ENCODE results near the gene PHLDA2.

Gene PHLDA2

DNA sequence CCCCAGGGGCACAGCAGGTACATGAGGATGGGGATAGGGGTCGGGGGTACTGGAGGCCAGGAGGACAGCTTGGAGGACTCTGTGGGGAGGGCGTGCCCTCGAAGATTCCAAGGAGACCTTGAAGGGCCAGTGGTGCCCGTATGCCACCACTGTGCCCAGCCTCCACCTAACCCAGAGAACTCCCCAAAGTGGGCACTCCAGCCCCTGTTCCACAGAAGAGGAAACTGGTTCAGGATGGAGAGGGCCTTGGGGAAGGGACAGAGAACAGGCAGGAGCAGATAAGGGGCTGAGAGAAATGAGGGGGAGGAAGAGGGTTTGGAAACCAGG lies 2.2 kb upstream of the PHLDA2 start:
- no peaks in the 10 kb centered on the region for H3K36me3 ChIP-seq (ENCODE audit: insufficient read depth, low read length)
- H3K4me3 ChIP-seq (ENCODE audit: low read length), result no peak overlapping the region
- peaks cover 64% of the 10 kb centered on the region for H3K27me3 ChIP-seq (ENCODE audit: insufficient read depth, low read length)
- peaks cover 4% of the 10 kb centered on the region for H3K9me3 ChIP-seq (ENCODE audit: low read length)
- H3K4me1 ChIP-seq (ENCODE audit: insufficient read depth, low read length), result peaks cover 2% of the 10 kb centered on the region
- no peak overlapping the region for H2AFZ ChIP-seq (ENCODE audit: low read depth, low read length)

DNA sequence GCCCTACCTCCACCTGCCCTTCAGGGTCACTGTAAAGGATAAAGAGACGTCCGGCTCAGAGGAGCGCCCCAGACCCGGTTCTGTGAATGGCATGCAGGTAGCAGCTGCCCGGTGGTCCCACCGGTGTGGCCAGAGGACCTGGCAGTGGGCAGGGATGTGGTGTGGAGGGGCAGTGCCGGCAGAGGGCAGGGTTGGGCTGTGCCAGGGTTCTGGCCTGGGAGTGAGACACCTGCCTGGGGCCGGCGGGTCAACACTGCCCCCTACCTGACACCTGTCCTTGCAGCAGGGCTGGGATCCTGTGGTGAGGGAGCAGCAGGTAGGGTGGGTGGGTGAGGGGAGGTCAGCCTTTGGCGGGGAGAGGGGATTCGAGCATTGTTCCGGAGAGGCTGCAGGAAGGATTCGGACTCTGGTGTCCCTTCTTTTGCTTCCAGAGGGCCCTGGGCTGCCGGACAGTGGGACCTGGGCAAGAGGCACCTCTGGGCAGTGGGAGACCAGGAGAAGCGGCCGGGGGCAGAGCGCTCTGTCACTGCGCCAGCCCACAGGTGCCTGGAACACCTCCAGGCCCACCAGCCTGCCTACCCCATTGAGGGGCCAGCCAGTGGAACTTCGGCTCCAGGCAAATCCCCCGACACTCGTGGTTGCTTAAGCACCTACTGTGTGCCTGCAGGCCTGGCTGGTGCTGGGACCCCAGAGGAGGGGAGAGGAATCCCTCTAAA lies 1.6 kb upstream of the PHLDA2 start:
- Histone ChIP-seq H3K9me3 (ENCODE audit: low read length) (peaks cover 4% of the 10 kb centered on the region), H2AFZ (ENCODE audit: low read depth, low read length) (no peak overlapping the region), H3K4me1 (ENCODE audit: insufficient read depth, low read length) (peaks cover 2% of the 10 kb centered on the region), H3K4me3 (ENCODE audit: low read length) (no peak overlapping the region), H3K27me3 (ENCODE audit: insufficient read depth, low read length) (peaks cover 64% of the 10 kb centered on the region), H3K36me3 (ENCODE audit: insufficient read depth, low read length) (no peaks in the 10 kb centered on the region)

DNA sequence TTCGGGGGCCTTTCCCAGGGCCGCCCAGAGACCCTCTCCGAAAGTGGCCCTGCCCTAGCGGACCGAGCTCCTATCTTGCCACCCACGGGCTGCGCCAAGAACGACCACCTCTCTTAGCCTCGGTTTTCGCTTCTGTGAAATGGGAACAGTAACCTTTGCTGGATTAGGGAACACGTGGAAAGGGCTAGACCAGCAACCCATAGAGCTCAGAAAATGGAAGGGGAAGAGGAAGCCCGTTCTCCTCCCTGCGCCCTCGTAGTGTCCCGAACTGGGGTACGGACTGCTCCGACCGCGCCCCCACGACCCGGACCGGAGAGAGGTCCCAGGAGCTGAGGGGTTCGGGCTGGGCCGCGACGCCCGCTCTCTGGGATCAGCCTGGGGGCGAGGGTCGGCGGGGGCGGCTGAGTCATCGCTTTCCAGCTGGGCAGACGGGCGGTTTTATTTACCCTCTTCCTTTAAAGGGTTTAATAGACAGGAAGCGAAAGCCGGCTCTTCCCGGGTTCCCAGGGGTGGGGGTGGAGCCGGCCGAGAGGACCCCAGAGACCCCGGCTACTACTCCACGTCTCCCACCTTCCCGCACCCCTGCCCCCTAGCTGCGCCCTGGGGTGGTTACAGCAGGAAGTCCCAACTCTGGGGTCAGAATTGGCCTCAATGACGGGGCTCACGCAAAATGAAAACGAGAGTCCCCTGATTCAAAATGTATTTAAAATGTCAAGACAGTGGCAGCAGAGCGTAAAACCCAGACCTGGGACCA lies 907 bp upstream of the PHLDA2 start:
- Histone ChIP-seq H3K9me3 (ENCODE audit: low read length) (peaks cover 4% of the 10 kb centered on the region), H2AFZ (ENCODE audit: low read depth, low read length) (no peak overlapping the region), H3K36me3 (ENCODE audit: insufficient read depth, low read length) (no peaks in the 10 kb centered on the region), H3K4me3 (ENCODE audit: low read length) (no peak overlapping the region), H3K27me3 (ENCODE audit: insufficient read depth, low read length) (peaks cover 64% of the 10 kb centered on the region), H3K4me1 (ENCODE audit: insufficient read depth, low read length) (peaks cover 2% of the 10 kb centered on the region)

DNA sequence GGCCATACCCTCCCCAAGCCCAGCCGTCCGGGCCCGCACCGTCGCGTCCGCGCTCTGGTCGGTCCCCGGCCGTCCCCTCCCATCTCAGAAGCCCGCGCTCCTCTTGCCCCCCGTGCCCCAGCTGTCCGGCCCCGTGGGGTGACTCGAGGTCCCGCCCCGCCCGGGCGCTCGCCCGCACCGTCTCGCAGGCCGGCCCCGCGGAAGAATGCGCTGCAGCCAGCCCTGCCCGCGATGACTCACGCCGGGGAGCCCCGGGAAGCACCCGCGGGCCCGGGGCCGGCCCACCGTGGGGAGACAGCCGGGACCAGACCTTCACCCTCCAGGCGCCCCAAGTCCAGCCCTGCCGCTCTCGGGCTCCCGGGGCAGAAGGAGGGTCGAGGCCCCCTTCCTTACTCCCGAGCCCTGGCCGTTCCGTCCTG lies 320 bp upstream of the PHLDA2 start:
- Histone ChIP-seq H3K27me3 (ENCODE audit: insufficient read depth, low read length) (peaks cover 64% of the 10 kb centered on the region), H3K36me3 (ENCODE audit: insufficient read depth, low read length) (no peaks in the 10 kb centered on the region), H3K4me1 (ENCODE audit: insufficient read depth, low read length) (peaks cover 2% of the 10 kb centered on the region), H3K4me3 (ENCODE audit: low read length) (no peak overlapping the region), H2AFZ (ENCODE audit: low read depth, low read length) (no peak overlapping the region), H3K9me3 (ENCODE audit: low read length) (peaks cover 4% of the 10 kb centered on the region)

DNA sequence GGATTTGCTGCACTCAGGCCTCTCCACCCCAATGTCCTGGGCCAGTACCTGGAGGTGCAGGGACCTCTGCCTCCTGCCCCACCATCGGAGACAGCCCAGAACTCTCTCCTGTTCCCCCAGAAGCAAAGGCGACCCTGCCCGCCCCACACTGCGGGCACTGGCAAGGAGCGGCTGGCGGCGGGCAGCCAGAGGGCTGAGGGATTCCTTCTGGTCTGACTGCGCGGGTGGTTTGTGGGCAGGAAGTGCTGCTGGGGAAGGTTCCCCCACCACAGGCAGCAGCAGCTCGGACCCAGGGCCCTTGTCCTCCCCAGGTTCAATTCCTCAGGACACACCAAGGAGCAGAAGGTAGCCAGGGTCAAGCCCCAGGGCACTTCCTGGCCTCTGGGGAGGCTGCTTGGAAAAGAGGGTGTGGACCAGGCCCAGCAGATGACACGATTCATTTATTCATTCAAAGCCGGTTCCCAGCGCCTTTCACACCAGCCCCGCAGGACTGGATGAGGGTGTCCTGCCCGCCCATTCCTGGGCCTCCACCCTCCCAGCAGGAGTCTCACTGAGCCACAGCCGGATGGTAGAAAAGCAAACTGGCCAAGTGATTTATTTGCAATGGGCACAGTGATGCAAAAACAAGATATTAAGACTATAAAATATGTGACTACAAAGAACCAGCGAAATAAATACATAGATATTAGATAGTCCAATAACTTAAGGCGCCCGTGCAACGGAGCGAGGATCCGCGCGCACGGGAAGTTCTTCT lies 1.2 kb downstream of the PHLDA2 start:
- H3K27me3 ChIP-seq (ENCODE audit: insufficient read depth, low read length), result peaks cover 63% of the 10 kb centered on the region
- H3K36me3 ChIP-seq (ENCODE audit: insufficient read depth, low read length), result no peaks in the 10 kb centered on the region
- H3K4me1 ChIP-seq (ENCODE audit: insufficient read depth, low read length), result peaks cover 2% of the 10 kb centered on the region
- peaks cover 4% of the 10 kb centered on the region for H3K9me3 ChIP-seq (ENCODE audit: low read length)
- no peak overlapping the region for H3K4me3 ChIP-seq (ENCODE audit: low read length)
- no peak overlapping the region for H2AFZ ChIP-seq (ENCODE audit: low read depth, low read length)

DNA sequence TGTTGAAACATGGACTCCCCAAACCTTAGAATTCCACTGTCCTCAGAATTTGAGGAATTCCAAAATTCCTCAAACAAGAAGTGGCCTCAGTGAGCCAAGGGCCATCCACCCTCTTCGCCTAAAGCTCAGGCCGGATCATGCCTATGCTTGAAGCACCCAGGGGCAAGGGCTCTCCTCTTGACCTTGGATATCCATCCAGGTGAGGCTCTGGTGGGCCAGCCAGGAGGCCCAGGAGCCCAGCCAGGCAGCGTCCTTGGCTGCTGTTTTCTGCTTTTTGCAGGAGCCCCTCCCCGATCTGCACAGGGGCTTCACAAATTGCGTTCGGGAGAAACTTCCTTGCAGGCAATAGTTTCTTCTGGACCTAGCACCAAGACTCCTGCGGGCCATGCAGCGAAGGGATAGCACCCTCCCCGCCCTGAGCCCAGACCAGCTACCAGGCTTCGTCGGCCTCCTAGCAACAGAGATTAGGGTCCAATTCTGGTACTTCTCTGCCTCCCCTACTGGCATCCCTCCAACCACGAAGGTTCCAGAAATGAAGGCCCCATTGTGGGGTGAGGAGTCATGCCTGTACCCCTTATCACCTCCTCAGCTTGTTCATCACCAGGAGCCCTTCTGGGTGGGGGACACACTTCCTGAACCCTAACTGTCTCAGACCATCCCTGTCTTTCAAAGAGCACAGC lies 2.0 kb downstream of the PHLDA2 start:
- H3K9me3 ChIP-seq (ENCODE audit: low read length), result peaks cover 4% of the 10 kb centered on the region

DNA sequence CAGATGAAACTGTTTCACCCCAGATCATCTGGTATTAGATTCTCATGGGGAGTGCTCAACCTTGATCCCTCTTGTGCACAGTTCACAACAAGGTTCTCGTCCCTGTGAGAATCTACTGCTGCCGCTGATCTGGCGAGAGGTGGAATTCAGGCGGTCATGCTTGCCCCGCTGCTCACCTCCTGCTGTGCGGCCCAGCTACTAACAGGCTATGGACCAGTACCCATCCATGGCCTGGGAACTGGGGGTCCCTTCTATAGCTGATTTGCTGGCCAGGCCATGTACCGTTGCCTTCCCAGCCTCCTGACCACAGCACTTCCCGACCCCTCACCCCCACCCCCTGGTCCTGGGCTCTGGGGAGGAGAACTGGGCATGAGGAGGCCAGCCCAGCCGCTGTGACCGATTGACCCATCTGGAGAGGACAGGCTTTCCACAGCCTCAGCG lies 2.6 kb downstream of the PHLDA2 start:
- Histone ChIP-seq H3K4me3 (ENCODE audit: low read length) (no peak overlapping the region), H3K36me3 (ENCODE audit: insufficient read depth, low read length) (no peaks in the 10 kb centered on the region), H3K9me3 (ENCODE audit: low read length) (peaks cover 4% of the 10 kb centered on the region), H3K27me3 (ENCODE audit: insufficient read depth, low read length) (peaks cover 49% of the 10 kb centered on the region), H3K4me1 (ENCODE audit: insufficient read depth, low read length) (peaks cover 2% of the 10 kb centered on the region), H2AFZ (ENCODE audit: low read depth, low read length) (no peak overlapping the region)

More for the DNA sequence above, 2.0 kb downstream of the PHLDA2 start:
- Histone ChIP-seq H3K4me3 (ENCODE audit: low read length) (no peak overlapping the region), H3K4me1 (ENCODE audit: insufficient read depth, low read length) (peaks cover 2% of the 10 kb centered on the region), H3K36me3 (ENCODE audit: insufficient read depth, low read length) (no peaks in the 10 kb centered on the region), H3K27me3 (ENCODE audit: insufficient read depth, low read length) (peaks cover 55% of the 10 kb centered on the region), H2AFZ (ENCODE audit: low read depth, low read length) (no peak overlapping the region)

DNA sequence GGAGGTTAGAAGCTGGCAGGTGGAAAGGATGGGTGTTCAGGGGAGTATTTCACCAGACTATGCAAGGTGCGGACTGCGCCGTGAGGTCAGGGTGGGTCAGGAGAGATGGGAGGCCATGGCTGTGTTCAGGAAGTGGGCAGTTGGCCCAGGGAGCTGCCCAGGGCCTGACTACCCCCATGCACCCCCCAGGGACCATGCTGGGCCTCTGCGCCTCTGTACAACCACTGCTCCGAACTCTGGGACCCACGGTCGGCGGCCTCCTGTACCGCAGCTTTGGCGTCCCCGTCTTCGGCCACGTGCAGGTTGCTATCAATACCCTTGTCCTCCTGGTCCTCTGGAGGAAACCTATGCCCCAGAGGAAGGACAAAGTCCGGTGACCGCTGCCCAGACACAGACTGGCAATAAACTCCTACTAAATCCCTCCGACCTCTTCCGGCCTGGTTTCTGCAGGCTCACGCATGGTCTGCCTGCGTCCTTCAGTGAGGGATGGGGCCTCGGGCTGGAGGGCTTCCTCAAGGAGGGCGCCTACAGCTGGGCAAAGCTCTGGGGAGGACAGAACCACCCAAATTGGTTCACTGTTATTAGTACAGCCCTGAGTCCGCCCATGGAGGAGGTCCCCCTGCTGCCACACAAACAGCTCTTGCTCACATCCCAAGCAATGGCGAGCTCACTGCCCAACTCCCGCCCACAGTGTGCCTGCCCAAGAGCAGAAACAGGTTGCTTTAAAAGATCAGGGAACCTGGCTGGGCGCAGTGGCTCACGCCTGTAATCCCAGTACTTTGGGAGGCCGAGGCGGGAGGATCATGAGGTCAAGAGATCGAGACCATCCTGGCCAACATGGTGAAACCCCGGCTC lies 4.2 kb downstream of the PHLDA2 start:
- Histone ChIP-seq H3K9me3 (ENCODE audit: low read length) (peaks cover 4% of the 10 kb centered on the region), H3K36me3 (ENCODE audit: insufficient read depth, low read length) (no peaks in the 10 kb centered on the region), H3K27me3 (ENCODE audit: insufficient read depth, low read length) (peaks cover 33% of the 10 kb centered on the region), H3K4me3 (ENCODE audit: low read length) (no peak overlapping the region), H2AFZ (ENCODE audit: low read depth, low read length) (no peak overlapping the region), H3K4me1 (ENCODE audit: insufficient read depth, low read length) (no peaks in the 10 kb centered on the region)

DNA sequence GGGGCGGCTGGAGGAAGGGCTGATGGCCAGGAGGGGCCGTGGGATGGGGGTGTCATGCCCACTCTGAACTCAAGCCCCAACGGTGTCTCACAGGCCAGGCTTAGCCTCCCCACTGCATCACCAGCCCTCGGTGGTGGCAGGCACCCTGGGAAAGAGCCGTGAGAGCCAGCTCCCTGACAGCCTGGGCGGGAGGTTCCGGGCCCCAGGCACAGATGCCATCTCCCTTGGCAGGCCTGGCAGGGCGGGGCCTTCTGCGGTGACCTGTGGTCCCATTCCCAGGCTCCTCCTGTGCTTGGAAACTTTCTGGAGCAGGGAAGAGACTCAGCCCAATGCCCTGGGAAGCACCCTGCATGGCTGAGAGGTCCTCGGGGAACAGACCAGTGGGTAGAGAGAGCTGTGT lies 4.8 kb downstream of the PHLDA2 start:
- Histone ChIP-seq H2AFZ (ENCODE audit: low read depth, low read length) (no peak overlapping the region), H3K9me3 (ENCODE audit: low read length) (peaks cover 4% of the 10 kb centered on the region), H3K4me3 (ENCODE audit: low read length) (no peak overlapping the region), H3K4me1 (ENCODE audit: insufficient read depth, low read length) (no peaks in the 10 kb centered on the region), H3K36me3 (ENCODE audit: insufficient read depth, low read length) (no peaks in the 10 kb centered on the region), H3K27me3 (ENCODE audit: insufficient read depth, low read length) (peaks cover 27% of the 10 kb centered on the region)

DNA sequence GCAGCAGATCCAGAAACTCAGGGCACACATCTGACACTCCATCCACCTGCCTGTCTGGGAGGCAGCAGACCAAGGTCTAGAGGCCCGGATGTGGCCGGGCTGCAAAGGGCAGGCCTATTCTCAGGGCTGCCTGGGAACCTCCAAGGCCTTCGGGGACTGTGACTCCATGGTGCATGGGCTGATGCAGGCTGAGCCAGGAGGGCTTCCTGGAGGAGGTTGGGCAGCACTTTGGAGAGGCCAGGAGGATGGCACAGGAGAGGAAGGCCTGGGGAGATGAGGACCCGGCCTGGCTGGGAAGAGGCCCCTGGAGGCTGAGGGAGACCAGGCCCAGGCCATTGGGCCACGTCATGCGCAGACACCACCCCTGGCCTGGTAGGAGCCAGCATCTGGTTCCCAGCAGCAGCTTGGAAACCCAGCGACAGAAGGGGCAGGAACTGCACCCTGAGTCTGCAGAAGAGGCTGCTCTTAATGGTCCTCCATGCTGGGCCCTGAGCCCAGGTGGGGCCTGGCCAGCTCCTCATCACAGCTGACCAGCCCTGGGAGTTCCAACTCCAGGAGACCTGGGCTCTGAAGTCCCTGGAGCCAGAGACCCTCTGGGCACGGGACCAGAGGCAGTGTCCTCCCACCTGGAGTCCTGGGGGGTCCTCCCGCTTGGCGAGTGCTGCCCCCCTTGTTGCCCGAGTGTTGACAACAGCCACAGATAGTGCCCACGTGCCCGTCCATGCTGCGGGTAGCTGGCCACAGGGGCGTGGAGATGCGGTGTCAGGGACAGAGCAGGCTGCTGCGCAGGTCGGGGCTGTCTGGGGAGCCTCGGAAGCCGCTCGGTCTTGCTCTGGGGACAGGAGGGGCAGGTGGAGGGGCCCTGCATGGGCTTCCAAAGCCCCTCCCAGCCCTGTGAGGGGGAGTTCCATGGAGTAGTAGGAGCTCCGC lies 5.5 kb downstream of the PHLDA2 start:
- Histone ChIP-seq H3K9me3 (ENCODE audit: low read length) (peaks cover 4% of the 10 kb centered on the region), H2AFZ (ENCODE audit: low read depth, low read length) (no peak overlapping the region), H3K4me1 (ENCODE audit: insufficient read depth, low read length) (no peaks in the 10 kb centered on the region), H3K36me3 (ENCODE audit: insufficient read depth, low read length) (no peaks in the 10 kb centered on the region), H3K4me3 (ENCODE audit: low read length) (no peak overlapping the region), H3K27me3 (ENCODE audit: insufficient read depth, low read length) (peaks cover 21% of the 10 kb centered on the region)

DNA sequence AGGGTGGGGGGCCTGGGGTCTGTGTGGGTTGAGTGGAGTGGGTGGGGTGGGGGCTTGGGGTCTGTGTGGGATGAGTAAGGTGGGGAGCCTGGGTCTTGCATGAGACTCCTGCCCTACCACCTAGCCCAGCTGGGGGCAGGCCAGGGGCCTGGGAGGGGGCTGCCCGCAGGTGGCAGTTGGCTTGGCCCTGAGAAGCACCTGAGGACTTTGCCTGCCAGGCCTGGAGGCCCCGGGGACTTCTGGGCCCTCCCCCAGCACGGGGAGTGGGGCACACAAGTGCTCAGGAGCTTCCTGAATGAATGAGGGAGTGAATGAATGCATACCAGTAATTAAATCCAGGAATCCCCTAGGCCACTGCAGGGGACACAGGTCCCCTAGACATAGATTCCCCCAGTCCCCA lies 6.6 kb downstream of the PHLDA2 start:
- H3K36me3 ChIP-seq (ENCODE audit: insufficient read depth, low read length), result no peaks in the 10 kb centered on the region
- H2AFZ ChIP-seq (ENCODE audit: low read depth, low read length), result no peak overlapping the region
- peaks cover 11% of the 10 kb centered on the region for H3K27me3 ChIP-seq (ENCODE audit: insufficient read depth, low read length)
- peaks cover 4% of the 10 kb centered on the region for H3K9me3 ChIP-seq (ENCODE audit: low read length)
- no peak overlapping the region for H3K4me3 ChIP-seq (ENCODE audit: low read length)
- no peaks in the 10 kb centered on the region for H3K4me1 ChIP-seq (ENCODE audit: insufficient read depth, low read length)

Measured in neuron (in vitro differentiated cells).